Astrocyte of the cerebellum (primary cell): Measurements from ENCODE around the gene GNB5.

Experiments
- DNase-seq: peaks from one replicate; pipeline ENCODE4 v3.0.0-alpha.2; 2011; ENCODE audit warnings: low read depth
- H3K4me3 ChIP-seq: 2 replicates; pipeline ENCODE4 v1.5.1; 2011; ENCODE audit warnings: mild to moderate bottlenecking, low read depth, low read length, moderate library complexity
- in situ Hi-C: cut with HindIII; loops from 2 replicates; pipeline ENCODE4 v1.10.0; 2017; ENCODE audit warnings: low sequenced_read_pairs
- TF ChIP-seq, protein P1 (sequence below): IDR thresholded peaks from 2 replicates; pipeline ENCODE4 v1.5.1; 2012; ENCODE audit warnings: low read length, low read depth, moderate library complexity, mild to moderate bottlenecking; ENCODE audit errors: missing control alignments

GNB5 gene

DNA sequence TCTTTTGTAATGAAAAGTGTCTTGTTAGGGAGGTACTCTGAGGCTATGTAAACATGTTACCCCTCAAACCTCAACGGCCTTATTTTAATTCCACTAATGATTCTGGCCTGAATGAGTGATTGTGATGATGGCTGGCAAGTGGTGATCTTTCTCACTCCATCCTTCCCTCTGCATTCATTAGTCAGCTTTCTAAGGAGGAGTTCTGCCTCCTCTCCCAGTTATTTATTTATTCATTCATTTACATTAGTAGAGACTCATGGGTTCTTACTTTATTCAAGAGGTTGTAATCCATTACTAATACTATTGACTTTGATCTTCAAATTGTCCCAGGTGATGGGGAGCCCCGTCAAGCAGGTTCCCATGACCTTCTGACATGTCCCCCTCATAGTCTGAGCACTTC lies 35.3 kb downstream of the GNB5 start:
- no peak for DNase-seq
- TF ChIP-seq, protein P1, sequence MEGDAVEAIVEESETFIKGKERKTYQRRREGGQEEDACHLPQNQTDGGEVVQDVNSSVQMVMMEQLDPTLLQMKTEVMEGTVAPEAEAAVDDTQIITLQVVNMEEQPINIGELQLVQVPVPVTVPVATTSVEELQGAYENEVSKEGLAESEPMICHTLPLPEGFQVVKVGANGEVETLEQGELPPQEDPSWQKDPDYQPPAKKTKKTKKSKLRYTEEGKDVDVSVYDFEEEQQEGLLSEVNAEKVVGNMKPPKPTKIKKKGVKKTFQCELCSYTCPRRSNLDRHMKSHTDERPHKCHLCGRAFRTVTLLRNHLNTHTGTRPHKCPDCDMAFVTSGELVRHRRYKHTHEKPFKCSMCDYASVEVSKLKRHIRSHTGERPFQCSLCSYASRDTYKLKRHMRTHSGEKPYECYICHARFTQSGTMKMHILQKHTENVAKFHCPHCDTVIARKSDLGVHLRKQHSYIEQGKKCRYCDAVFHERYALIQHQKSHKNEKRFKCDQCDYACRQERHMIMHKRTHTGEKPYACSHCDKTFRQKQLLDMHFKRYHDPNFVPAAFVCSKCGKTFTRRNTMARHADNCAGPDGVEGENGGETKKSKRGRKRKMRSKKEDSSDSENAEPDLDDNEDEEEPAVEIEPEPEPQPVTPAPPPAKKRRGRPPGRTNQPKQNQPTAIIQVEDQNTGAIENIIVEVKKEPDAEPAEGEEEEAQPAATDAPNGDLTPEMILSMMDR: no peak
- H3K4me3 ChIP-seq: no peak overlapping the region
- in situ Hi-C loops: no loop called here

DNA sequence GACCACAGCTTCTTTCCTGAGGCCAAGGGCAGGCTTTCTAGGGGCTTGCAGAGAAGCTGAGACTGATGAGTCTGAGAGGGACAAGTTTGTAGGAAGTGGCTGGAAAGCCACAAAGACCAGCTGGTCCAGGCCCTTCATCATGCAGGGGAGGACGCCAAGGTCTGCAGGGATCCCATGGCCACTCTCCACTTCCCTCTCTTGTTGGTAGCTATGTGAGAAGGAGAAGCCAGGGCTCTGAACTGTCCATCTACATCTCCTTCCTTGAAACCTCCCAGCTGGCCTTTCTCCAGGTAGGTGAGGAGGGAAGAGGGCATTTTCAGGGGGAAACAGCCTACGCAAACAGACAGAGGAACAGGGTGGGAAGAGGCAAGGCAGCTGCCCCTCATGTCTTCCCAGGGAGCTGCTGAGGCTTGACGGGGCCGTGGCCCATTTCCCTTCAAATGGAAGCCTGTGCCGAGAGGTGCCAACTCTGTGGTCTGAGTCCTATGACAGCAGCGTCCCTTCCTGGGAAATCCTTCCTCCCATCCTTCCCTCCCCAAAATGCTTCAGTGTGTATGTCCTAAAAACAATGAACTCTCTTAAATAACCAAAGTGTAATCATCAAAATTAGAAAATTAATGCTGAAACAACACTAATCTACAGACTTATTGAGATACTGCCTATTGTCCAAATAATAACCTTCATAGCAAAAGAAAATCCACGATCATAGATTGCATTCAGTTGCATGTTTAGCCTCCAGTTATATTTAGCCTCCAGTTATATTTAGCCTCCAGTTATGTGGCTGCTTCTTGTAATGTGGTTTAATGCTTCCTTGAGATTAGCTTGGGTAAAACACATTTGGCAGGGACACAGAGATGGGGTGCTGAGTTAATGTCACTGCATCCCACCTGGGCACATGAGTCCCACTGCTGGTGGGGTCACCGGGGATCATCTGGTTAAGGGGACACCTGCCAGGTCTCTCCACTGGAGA lies 36.0 kb downstream of the GNB5 start:
- in situ Hi-C loops: no loop called here
- TF ChIP-seq, protein P1: no peak
- no peak for DNase-seq
- H3K4me3 ChIP-seq: no peak overlapping the region

DNA sequence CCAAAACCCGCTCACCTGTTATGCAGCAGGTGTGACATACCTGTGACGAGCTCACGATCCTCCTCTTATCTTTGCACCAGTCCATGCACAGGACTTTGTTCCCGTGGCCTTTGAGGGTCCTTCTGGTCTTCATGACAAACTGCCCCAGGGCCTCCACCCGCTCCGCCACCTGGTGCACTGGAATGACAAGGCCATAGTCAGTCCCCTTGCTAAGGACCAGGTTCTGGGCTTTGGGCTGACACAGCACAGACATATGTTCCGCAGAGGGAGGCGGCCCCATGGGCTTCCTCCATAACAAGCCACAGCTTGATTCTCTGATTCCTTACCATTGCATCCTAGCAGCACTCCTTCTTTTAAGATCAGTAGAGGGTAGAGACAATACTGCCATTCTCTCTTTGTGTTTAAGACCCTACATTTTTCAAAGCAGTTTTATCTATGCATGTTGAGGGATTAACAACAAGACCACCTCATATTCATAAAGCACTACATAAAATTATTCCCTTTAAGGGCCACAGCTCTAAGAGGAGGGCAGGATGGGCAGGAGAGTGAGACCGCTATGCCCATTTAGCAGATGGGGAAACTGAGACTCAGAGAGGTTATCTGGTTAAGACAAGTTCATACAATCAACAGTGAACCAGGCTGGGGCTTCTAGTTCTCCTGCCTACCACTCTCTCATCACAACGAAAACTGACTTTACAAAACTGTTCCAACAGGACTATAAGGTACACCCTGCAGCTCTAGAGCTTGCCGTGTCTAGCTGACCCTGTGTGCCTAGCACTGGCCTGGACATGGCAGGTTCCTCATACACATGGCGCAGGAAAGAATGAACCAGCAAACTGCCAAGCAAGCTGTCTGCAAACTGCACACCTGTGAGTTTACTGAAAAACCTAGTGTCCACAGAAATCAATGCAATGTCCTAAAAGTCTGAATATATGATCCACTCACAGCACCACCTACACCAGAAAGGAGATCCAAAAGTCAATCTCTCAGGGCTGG lies 37.0 kb downstream of the GNB5 start:
- in situ Hi-C loops: no loop called here
- no peak overlapping the region for H3K4me3 ChIP-seq
- TF ChIP-seq, protein P1: no peak
- no peak for DNase-seq

DNA sequence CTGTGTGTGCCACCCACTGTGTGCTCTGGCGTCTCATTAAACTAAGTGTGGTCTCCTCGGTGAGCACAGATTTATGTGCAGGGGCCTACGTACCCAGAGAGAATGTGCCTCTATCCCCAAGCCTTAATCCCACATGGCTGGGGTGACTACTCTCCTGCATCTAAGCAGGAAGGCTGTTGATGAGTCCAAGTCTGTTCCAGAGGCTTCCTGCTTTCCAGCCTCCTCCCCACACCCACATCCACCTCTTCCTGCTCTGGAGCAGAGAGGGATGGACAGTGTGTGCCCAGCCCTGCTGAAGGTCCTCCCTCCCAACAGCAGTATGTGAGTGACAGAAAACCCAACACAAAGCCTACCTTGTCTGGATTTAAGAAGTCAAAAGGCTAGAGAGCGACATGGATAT lies 39.8 kb downstream of the GNB5 start:
- in situ Hi-C loops: no loop called here
- TF ChIP-seq, protein P1: no peak
- no peak for DNase-seq
- no peak overlapping the region for H3K4me3 ChIP-seq

DNA sequence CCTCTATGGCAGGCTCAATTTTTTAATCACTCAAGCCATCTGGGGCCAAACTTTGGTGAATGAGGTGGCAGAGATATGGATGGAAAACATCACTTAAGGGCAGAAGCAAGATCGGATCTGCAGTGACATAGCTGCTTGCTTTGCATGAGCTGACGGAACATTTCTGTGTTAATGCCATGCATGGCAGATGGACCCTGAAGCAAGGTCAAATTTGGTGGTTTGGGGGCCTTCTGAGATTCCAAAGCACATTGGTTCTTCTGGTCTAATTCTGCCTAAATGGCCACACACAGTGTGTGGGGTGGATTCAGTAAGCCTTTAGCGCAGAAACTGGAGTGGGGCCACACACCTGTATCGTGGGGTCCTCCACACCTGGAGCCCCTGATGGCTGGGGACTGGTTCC lies 40.3 kb downstream of the GNB5 start:
- DNase-seq: no peak
- TF ChIP-seq, protein P1: no peak
- in situ Hi-C loops: no loop called here
- H3K4me3 ChIP-seq: no peak overlapping the region
